Thoracic aorta (tissue), 2 donors: ENCODE results near the gene STK36. TPM values are rescaled to one million over a fixed set of nuclear protein-coding genes. Genes with fewer than 3 reads are reported as not detected.

Experiments used
- ATAC-seq: fragments of 150-250 bp; one replicate; pipeline ENCODE4 v1.8.0; 2017; ENCODE audit warnings: low read depth; ENCODE audit not compliant: insufficient number of reproducible peaks, low FRiP score
- DNase-seq: peaks from one replicate; pipeline ENCODE4 v3.0.0-alpha.2; 2020; ENCODE audit warnings: low spot score
- H3K27ac ChIP-seq, 2 donors: fragments of 200-600 bp; sonication (generic); 1 replicate in 1 of 2; 2 replicates in 1 of 2; pipeline ENCODE4 v1.5.1; 2016; ENCODE audit warnings: mild to moderate bottlenecking in 2 of 2, moderate library complexity in 2 of 2
- H3K27me3 ChIP-seq: fragments of 200-600 bp; sonication (generic); replicated peaks from 2 replicates; pipeline ENCODE4 v1.6.0; 2016; ENCODE audit warnings: mild to moderate bottlenecking; ENCODE audit not compliant: insufficient read depth
- H3K36me3 ChIP-seq: fragments of 200-600 bp; sonication (generic); one replicate; pipeline ENCODE4 v1.5.1; 2016
- H3K4me1 ChIP-seq, 2 donors: fragments of 200-600 bp; sonication (generic); 1 replicate in 1 of 2; 2 replicates in 1 of 2; pipeline versions ENCODE4 v1.5.1 to v1.6.0; 2016; ENCODE audit warnings: low read depth in 2 of 2, mild to moderate bottlenecking in 1 of 2; ENCODE audit not compliant: control insufficient read depth in 1 of 2
- H3K4me3 ChIP-seq: fragments of 200-600 bp; sonication (generic); 2 replicates; pipeline ENCODE4 v1.5.1; 2016; ENCODE audit warnings: mild to moderate bottlenecking
- H3K9me3 ChIP-seq: fragments of 200-600 bp; sonication (generic); 2 replicates; pipeline ENCODE4 v1.5.1; 2016
- CTCF ChIP-seq: fragments of 200-600 bp; sonication (generic); IDR thresholded peaks from one replicate; pipeline ENCODE4 v1.5.1; 2019; ENCODE audit warnings: antibody characterized with exemption
- total RNA-seq, 2 donors: library from RNA; depleted of rRNA; stranded (reverse); fragments of >200 nt; gene quantifications; one replicate each; pipeline versions ENCODE4 v1.1.0 to v1.2.3, GENCODE V29; 2016

STK36 gene
- total RNA-seq, 2 donors from 2014 or later, result 26.0 to 55.4 TPM

- Histone ChIP-seq H3K27ac (no peak overlapping the region), H3K4me1 (peaks cover 10 to 19% of the 10 kb centered on the region in 2 donors), H3K27me3 (no peaks in the 10 kb centered on the region), H3K36me3 (no peaks in the 10 kb centered on the region), H3K9me3 (peaks cover 19% of the 10 kb centered on the region), H3K4me3 (no peak overlapping the region)
- DNase-seq (no peak), ATAC-seq (no peak)
- no peak for TF ChIP-seq CTCF
Observed at GRCh38 chr2:218729640-218730039, 57.8 kb downstream of the STK36 start.

GRCh38 chr2:218732052-218732760 lies 60.3 kb downstream of the STK36 start:
- DNase-seq (no peak), ATAC-seq (no peak)
- H3K36me3 ChIP-seq, result no peaks in the 10 kb centered on the region
- no peak for TF ChIP-seq CTCF
- H3K9me3 ChIP-seq, result peaks cover 4% of the 10 kb centered on the region
- H3K27me3 ChIP-seq, result no peaks in the 10 kb centered on the region
- no peak overlapping the region for H3K4me3 ChIP-seq
- H3K27ac ChIP-seq, result peak overlapping the region in 1 of 2 donors; percentile 59
- peaks cover 10 to 19% of the 10 kb centered on the region in 2 donors for H3K4me1 ChIP-seq

- no peak for ATAC-seq
- H3K36me3 ChIP-seq, result peaks cover 1% of the 10 kb centered on the region
- peaks cover 10 to 19% of the 10 kb centered on the region in 2 donors for H3K4me1 ChIP-seq
- peak overlapping the region in 1 of 2 donors; percentile 59 for H3K27ac ChIP-seq
- no peak overlapping the region for H3K4me3 ChIP-seq
- DNase-seq, result no peak
- TF ChIP-seq CTCF, result no peak
- H3K27me3 ChIP-seq, result no peaks in the 10 kb centered on the region
- no peaks in the 10 kb centered on the region for H3K9me3 ChIP-seq
Observed at GRCh38 chr2:218732761-218733158, 60.9 kb downstream of the STK36 start.

- no peak overlapping the region for H3K27ac ChIP-seq
- no peak for ATAC-seq
- H3K27me3 ChIP-seq, result no peaks in the 10 kb centered on the region
- TF ChIP-seq CTCF, result no peak
- H3K9me3 ChIP-seq, result no peaks in the 10 kb centered on the region
- peaks cover 7% of the 10 kb centered on the region for H3K36me3 ChIP-seq
- peaks cover 10 to 19% of the 10 kb centered on the region in 2 donors for H3K4me1 ChIP-seq
- no peak for DNase-seq
- no peak overlapping the region for H3K4me3 ChIP-seq
Observed at GRCh38 chr2:218733171-218734021, 61.5 kb downstream of the STK36 start.
